ENCODE results near the gene MEGF11. TPM values are rescaled to one million over a fixed set of nuclear protein-coding genes. Genes with fewer than 3 reads are reported as not detected.

MEGF11 gene
- total RNA-seq, 1 donor from 2014 or later: 0.25 TPM

GRCh38 chr15:66110864-66111263 is 142.7 kb downstream of the MEGF11 start:
- no peak overlapping the region for H3K4me3 ChIP-seq
- no peaks in the 10 kb centered on the region for H3K27me3 ChIP-seq
- DNase-seq (ENCODE audit: extremely low spot score in 2 of 2): no peak
- no peak overlapping the region for H3K27ac ChIP-seq
- no peak for TF ChIP-seq POLR2AphosphoS5 (IDR thresholded peaks at IDR 0.05; ENCODE audit: insufficient read depth in 1 of 2, low read depth in 1 of 2)
- TF ChIP-seq, protein P1, sequence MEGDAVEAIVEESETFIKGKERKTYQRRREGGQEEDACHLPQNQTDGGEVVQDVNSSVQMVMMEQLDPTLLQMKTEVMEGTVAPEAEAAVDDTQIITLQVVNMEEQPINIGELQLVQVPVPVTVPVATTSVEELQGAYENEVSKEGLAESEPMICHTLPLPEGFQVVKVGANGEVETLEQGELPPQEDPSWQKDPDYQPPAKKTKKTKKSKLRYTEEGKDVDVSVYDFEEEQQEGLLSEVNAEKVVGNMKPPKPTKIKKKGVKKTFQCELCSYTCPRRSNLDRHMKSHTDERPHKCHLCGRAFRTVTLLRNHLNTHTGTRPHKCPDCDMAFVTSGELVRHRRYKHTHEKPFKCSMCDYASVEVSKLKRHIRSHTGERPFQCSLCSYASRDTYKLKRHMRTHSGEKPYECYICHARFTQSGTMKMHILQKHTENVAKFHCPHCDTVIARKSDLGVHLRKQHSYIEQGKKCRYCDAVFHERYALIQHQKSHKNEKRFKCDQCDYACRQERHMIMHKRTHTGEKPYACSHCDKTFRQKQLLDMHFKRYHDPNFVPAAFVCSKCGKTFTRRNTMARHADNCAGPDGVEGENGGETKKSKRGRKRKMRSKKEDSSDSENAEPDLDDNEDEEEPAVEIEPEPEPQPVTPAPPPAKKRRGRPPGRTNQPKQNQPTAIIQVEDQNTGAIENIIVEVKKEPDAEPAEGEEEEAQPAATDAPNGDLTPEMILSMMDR (IDR thresholded peaks at IDR 0.05): no peak
- no peak for TF ChIP-seq POLR2A (IDR thresholded peaks at IDR 0.05)
- intact Hi-C loops (cut with DNase I): no loop called here
- no peaks in the 10 kb centered on the region for H3K9me3 ChIP-seq
- H3K4me1 ChIP-seq: no peaks in the 10 kb centered on the region
- H3K36me3 ChIP-seq: no peaks in the 10 kb centered on the region

- Histone ChIP-seq H3K4me3 (no peak overlapping the region), H3K27me3 (no peaks in the 10 kb centered on the region), H3K9me3 (no peaks in the 10 kb centered on the region), H3K4me1 (no peaks in the 10 kb centered on the region), H3K27ac (no peak overlapping the region), H3K36me3 (no peaks in the 10 kb centered on the region)
- TF ChIP-seq POLR2AphosphoS5 (IDR thresholded peaks at IDR 0.05; ENCODE audit: insufficient read depth in 1 of 2, low read depth in 1 of 2) (no peak), POLR2A (IDR thresholded peaks at IDR 0.05) (no peak)
- TF ChIP-seq, protein P1 (IDR thresholded peaks at IDR 0.05): no peak
- no peak for DNase-seq (ENCODE audit: extremely low spot score in 2 of 2)
- intact Hi-C loops (cut with DNase I): no loop called here
Measured at GRCh38 chr15:66109826-66110225, 143.7 kb downstream of the MEGF11 start.

GRCh38 chr15:66108483-66109265 is 144.9 kb downstream of the MEGF11 start:
- Histone ChIP-seq H3K27me3 (no peaks in the 10 kb centered on the region), H3K36me3 (no peaks in the 10 kb centered on the region), H3K4me1 (no peaks in the 10 kb centered on the region), H3K27ac (no peak overlapping the region), H3K9me3 (no peaks in the 10 kb centered on the region), H3K4me3 (no peak overlapping the region)
- TF ChIP-seq POLR2A (IDR thresholded peaks at IDR 0.05) (no peak), POLR2AphosphoS5 (IDR thresholded peaks at IDR 0.05; ENCODE audit: insufficient read depth in 1 of 2, low read depth in 1 of 2) (no peak)
- TF ChIP-seq, protein P1 (IDR thresholded peaks at IDR 0.05): no peak
- intact Hi-C loops (cut with DNase I): no loop called here
- no peak for DNase-seq (ENCODE audit: extremely low spot score in 2 of 2)

GRCh38 chr15:66107070-66107469 is 146.5 kb downstream of the MEGF11 start:
- H3K4me1 ChIP-seq: no peaks in the 10 kb centered on the region
- DNase-seq (ENCODE audit: extremely low spot score in 2 of 2): no peak

More at GRCh38 chr15:66107070-66107469, 146.5 kb downstream of the MEGF11 start:
- Histone ChIP-seq H3K27ac (no peak overlapping the region), H3K36me3 (no peaks in the 10 kb centered on the region), H3K4me3 (no peak overlapping the region), H3K27me3 (no peaks in the 10 kb centered on the region), H3K9me3 (no peaks in the 10 kb centered on the region)
- no peak for TF ChIP-seq POLR2AphosphoS5 (IDR thresholded peaks at IDR 0.05; ENCODE audit: insufficient read depth in 1 of 2, low read depth in 1 of 2)
- TF ChIP-seq, protein P1 (IDR thresholded peaks at IDR 0.05): no peak
- TF ChIP-seq POLR2A (IDR thresholded peaks at IDR 0.05): no peak
- intact Hi-C loops (cut with DNase I): no loop called here
